Vagina (tissue), 2 donors: ENCODE data around the gene OSBPL1A. TPM values are rescaled to one million over a fixed set of nuclear protein-coding genes. Genes with fewer than 3 reads are reported as not detected.
A peak's percentile ranks its signal among the peaks of the same experiment; 100 is the strongest.

Experiments
- DNase-seq, 2 donors: peaks; one replicate each; pipeline ENCODE4 v3.0.0-alpha.2; 2017; ENCODE audit errors: extremely low spot score in 2 of 2
- H3K27ac ChIP-seq: fragments of 200-600 bp; sonication (generic); one replicate; pipeline ENCODE4 v1.5.1; 2019
- H3K27me3 ChIP-seq: fragments of 200-600 bp; sonication (generic); one replicate; pipeline ENCODE4 v1.5.1; 2019
- H3K36me3 ChIP-seq, 2 donors: fragments of 200-600 bp; sonication (generic); one replicate each; pipeline ENCODE4 v1.5.1; 2017 to 2019
- H3K4me1 ChIP-seq: fragments of 200-600 bp; sonication (generic); one replicate; pipeline ENCODE4 v1.5.1; 2019
- H3K4me3 ChIP-seq, 2 donors: fragments of 200-600 bp; sonication (generic); 1 replicate in 1 of 2; 2 replicates in 1 of 2; pipeline ENCODE4 v1.5.1; 2016 to 2019
- H3K9me3 ChIP-seq: fragments of 200-600 bp; sonication (generic); one replicate; pipeline ENCODE4 v1.5.1; 2019
- POLR2A ChIP-seq, 2 donors: fragments of 450-650 bp; IDR thresholded peaks; one replicate each; pipeline ENCODE4 v1.6.1; 2017; ENCODE audit warnings: antibody characterized with exemption in 2 of 2, mild to moderate bottlenecking in 2 of 2, moderate library complexity in 2 of 2
- POLR2AphosphoS5 ChIP-seq, 2 donors: sonication (generic); formaldehyde crosslinking; IDR thresholded peaks; one replicate each; pipeline ENCODE4 v1.9.0; 2017; ENCODE audit warnings: antibody characterized with exemption in 2 of 2, mild to moderate bottlenecking in 2 of 2, low read depth in 1 of 2; ENCODE audit not compliant: insufficient read depth in 1 of 2
- intact Hi-C: fragments of 100-400 bp; cut with DNase I; formaldehyde crosslinking; loops from one replicate; pipeline ENCODE4 v1.15.1; 2023
- total RNA-seq: library from RNA; depleted of rRNA; stranded (reverse); fragments of >200 nt; gene quantifications from one replicate; pipeline ENCODE4 v1.2.3, GENCODE V29; 2016
- TF ChIP-seq, protein P1 (sequence below), 3 experiments: fragments of 450-650 bp in 2 of 3; fragments of 200-600 bp in 1 of 3; sonication (generic) in 1 of 3; IDR thresholded peaks; one replicate each; pipeline ENCODE4 v1.5.1; 2017 to 2019; ENCODE audit warnings: antibody characterized with exemption in 3 of 3, mild to moderate bottlenecking in 2 of 3, moderate library complexity in 2 of 3

OSBPL1A gene
- total RNA-seq, 1 donor from 2014 or later = 33.9 TPM

DNA sequence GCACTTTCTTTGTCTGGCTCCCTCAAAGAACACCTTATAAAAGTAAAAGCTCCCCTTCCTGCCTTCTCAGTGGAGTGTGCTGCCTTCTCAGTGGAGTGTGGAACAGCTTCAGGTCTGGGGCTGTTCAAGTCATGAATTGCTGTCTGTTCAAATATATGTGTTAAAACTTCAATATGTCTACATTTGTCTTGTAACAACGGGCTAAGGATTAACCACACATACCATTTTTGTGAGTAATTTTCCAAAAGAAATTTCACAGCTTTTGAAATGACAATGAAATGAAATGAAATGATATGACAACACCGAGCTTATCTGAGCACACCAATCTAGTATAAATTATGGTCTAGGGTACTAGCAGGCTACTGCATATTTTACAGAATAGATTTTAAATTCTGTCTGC, 215.8 kb downstream of the OSBPL1A start:
- no peak for TF ChIP-seq POLR2AphosphoS5 (IDR thresholded peaks at IDR 0.05; ENCODE audit: insufficient read depth in 1 of 2, low read depth in 1 of 2)
- TF ChIP-seq POLR2A (IDR thresholded peaks at IDR 0.05) = no peak
- TF ChIP-seq, protein P1, sequence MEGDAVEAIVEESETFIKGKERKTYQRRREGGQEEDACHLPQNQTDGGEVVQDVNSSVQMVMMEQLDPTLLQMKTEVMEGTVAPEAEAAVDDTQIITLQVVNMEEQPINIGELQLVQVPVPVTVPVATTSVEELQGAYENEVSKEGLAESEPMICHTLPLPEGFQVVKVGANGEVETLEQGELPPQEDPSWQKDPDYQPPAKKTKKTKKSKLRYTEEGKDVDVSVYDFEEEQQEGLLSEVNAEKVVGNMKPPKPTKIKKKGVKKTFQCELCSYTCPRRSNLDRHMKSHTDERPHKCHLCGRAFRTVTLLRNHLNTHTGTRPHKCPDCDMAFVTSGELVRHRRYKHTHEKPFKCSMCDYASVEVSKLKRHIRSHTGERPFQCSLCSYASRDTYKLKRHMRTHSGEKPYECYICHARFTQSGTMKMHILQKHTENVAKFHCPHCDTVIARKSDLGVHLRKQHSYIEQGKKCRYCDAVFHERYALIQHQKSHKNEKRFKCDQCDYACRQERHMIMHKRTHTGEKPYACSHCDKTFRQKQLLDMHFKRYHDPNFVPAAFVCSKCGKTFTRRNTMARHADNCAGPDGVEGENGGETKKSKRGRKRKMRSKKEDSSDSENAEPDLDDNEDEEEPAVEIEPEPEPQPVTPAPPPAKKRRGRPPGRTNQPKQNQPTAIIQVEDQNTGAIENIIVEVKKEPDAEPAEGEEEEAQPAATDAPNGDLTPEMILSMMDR (IDR thresholded peaks at IDR 0.05) = no peak
- intact Hi-C loops = no loop called here
- Histone ChIP-seq H3K27ac (no peak overlapping the region), H3K4me1 (no peaks in the 10 kb centered on the region), H3K36me3 (peaks cover 0 to 22% of the 10 kb centered on the region in 2 donors), H3K9me3 (no peaks in the 10 kb centered on the region), H3K27me3 (no peaks in the 10 kb centered on the region), H3K4me3 (no peak overlapping the region)
- no peak for DNase-seq

DNA sequence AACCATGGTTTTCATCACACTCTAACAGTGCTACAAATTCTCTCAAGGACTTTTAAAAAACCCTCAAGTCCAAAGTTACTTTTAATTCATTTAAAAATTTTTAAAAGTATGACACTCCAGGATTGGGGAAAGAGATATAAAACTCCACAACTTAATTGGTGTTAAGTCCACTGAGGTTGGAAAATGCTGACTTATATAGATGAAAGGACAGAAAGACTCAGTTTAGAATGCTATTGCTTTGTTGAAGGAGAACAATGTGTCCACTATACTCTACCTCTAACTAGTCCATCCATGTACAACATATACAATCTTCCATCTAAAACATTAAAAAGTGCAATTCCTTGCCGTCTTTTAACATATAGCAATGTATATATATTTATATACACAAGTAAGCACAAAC, 217.6 kb downstream of the OSBPL1A start:
- TF ChIP-seq, protein P1 (IDR thresholded peaks at IDR 0.05) = no peak
- no peak for TF ChIP-seq POLR2A (IDR thresholded peaks at IDR 0.05)
- no peak for TF ChIP-seq POLR2AphosphoS5 (IDR thresholded peaks at IDR 0.05; ENCODE audit: insufficient read depth in 1 of 2, low read depth in 1 of 2)
- H3K27me3 ChIP-seq = no peaks in the 10 kb centered on the region
- no peak overlapping the region for H3K27ac ChIP-seq
- intact Hi-C loops = no loop called here
- DNase-seq = no peak
- H3K4me3 ChIP-seq = no peak overlapping the region
- H3K4me1 ChIP-seq = no peaks in the 10 kb centered on the region
- no peaks in the 10 kb centered on the region for H3K9me3 ChIP-seq
- H3K36me3 ChIP-seq = peaks cover 0 to 22% of the 10 kb centered on the region in 2 donors

DNA sequence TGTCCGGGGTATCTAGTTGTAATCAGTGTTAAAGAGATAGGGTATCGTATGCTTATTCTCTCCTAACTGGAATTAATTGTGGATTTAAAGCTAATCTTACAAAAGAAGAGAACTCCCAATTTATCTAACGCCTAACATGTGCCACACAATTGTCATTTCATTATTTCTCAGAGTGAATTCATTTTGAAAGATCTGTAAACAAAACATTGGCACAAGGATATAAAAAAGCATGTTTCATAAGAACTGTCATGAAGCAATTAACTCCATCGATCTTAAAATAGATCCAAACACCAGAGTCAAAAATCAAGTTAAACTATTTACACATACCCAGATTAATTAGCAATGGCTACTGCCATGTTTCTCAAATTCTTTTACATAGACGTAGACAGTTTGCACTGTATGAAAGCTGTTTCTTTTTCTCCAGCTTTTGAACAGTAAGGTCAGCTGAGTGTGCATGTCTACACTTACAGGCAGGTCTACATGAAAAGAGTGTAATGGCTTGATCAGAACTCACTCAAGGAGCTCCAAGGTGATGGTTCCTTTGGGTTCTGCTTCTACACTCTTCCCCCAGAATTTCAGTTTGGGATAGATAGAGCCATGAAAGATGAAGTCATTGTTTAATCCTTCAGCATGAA, 220.0 kb downstream of the OSBPL1A start:
- Histone ChIP-seq H3K27ac (no peak overlapping the region), H3K9me3 (no peaks in the 10 kb centered on the region), H3K36me3 (peaks cover 0 to 22% of the 10 kb centered on the region in 2 donors), H3K27me3 (no peaks in the 10 kb centered on the region), H3K4me1 (no peaks in the 10 kb centered on the region), H3K4me3 (no peak overlapping the region)
- DNase-seq = no peak
- intact Hi-C loops = no loop called here
- TF ChIP-seq, protein P1 (IDR thresholded peaks at IDR 0.05) = no peak
- TF ChIP-seq POLR2A (IDR thresholded peaks at IDR 0.05) = no peak
- no peak for TF ChIP-seq POLR2AphosphoS5 (IDR thresholded peaks at IDR 0.05; ENCODE audit: insufficient read depth in 1 of 2, low read depth in 1 of 2)

DNA sequence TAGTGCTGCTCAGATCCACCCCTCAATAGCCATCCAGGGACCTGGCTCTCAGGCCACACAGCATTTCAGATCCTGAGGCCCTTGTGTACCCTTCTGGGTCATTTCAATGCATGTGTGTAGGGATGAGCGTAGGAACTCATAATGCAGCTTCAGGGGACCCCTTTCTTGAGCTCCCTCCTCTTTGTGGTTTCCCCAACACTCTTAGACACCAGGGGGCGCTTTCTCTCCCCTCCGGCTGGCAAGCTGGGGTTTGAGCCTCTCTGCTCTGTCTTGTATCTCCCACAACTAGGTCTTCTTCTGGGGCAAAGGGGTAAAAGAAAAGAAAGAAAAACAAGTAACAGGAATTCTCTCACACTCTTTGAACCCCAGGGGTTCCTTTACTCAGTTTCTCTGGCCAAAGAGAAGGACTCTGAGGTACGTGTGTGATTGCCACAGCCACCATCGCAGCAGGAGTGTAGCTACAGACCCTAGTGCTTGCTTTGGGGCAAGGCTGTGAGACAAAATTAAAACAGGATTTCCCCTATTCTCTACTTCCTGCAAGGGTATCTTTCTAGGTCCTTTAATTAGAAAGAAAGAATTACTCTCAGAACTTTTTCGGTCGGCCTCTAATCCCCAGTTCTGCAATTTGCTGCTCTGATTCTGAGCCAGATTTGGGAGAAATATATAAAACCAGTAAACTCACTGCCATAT, 220.8 kb downstream of the OSBPL1A start:
- Histone ChIP-seq H3K27me3 (no peaks in the 10 kb centered on the region), H3K9me3 (no peaks in the 10 kb centered on the region), H3K4me3 (no peak overlapping the region), H3K4me1 (no peaks in the 10 kb centered on the region), H3K27ac (no peak overlapping the region), H3K36me3 (peaks cover 0 to 22% of the 10 kb centered on the region in 2 donors)
- no peak for TF ChIP-seq POLR2AphosphoS5 (IDR thresholded peaks at IDR 0.05; ENCODE audit: insufficient read depth in 1 of 2, low read depth in 1 of 2)
- TF ChIP-seq, protein P1 (IDR thresholded peaks at IDR 0.05) = peak; percentile 25 to 47 (median 41)
- DNase-seq = no peak
- intact Hi-C loops = no loop called here

DNA sequence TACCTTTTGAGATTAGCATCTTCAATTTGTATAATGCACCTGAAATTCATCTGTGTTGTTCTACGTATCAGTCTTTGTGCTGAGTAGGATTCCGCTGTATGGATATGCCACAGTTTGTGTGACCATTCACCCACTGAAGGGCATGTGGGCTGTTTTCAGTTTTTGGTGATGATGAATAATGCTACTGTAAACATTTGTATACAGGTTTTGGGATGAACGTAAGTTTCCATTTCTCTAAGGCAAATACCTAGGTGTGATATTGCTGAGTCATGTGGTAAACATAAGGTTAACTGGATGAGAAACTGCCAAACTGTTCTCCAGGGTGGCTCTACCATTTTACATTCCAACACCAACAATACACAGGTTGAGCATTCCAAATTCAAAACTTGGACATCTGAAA, 223.6 kb downstream of the OSBPL1A start:
- Histone ChIP-seq H3K36me3 (peaks cover 0 to 14% of the 10 kb centered on the region in 2 donors), H3K9me3 (no peaks in the 10 kb centered on the region), H3K27ac (no peak overlapping the region), H3K4me3 (no peak overlapping the region), H3K4me1 (no peaks in the 10 kb centered on the region), H3K27me3 (no peaks in the 10 kb centered on the region)
- intact Hi-C loops = no loop called here
- DNase-seq = no peak
- TF ChIP-seq, protein P1 (IDR thresholded peaks at IDR 0.05) = no peak
- TF ChIP-seq POLR2A (IDR thresholded peaks at IDR 0.05) (no peak), POLR2AphosphoS5 (IDR thresholded peaks at IDR 0.05; ENCODE audit: insufficient read depth in 1 of 2, low read depth in 1 of 2) (no peak)
